Stimulated activated CD8-positive, alpha-beta memory T cell treated with anti-CD3 and anti-CD28 coated beads, Interleukin-15, amount 100 ng/mL, for 4 hours (primary cell): ENCODE results near the gene SWAP70.
"Not testable (repeated sequence)": the region's sequence is repeated elsewhere in the genome, so short reads cannot be mapped to it uniquely, and the experiment has no call there.

ENCODE experiments used
- DNase-seq, 2 donors: peaks; one replicate each; pipeline ENCODE4 v3.0.0-alpha.2; 2020; ENCODE audit warnings: low read depth in 2 of 2

SWAP70 gene

DNA sequence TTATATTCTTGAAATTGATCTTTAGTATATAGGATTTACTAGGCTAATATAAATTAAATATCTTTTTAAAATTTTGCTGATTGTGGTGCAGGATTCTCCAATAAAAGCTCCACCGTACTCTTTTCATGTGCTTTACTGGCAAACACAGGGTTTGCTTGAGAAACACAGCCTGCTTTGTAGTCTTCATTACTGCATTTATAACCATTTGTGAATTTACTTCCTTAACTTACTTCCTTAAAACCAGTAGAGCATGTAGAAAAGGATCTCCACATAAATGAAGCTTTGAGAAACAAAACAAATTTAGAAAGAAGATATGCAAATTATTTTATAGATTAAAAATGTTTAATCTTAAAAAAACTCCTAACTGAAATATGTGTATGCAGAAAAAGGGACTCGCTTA is 28.8 kb downstream of the SWAP70 start:
- DNase-seq: no peak

DNA sequence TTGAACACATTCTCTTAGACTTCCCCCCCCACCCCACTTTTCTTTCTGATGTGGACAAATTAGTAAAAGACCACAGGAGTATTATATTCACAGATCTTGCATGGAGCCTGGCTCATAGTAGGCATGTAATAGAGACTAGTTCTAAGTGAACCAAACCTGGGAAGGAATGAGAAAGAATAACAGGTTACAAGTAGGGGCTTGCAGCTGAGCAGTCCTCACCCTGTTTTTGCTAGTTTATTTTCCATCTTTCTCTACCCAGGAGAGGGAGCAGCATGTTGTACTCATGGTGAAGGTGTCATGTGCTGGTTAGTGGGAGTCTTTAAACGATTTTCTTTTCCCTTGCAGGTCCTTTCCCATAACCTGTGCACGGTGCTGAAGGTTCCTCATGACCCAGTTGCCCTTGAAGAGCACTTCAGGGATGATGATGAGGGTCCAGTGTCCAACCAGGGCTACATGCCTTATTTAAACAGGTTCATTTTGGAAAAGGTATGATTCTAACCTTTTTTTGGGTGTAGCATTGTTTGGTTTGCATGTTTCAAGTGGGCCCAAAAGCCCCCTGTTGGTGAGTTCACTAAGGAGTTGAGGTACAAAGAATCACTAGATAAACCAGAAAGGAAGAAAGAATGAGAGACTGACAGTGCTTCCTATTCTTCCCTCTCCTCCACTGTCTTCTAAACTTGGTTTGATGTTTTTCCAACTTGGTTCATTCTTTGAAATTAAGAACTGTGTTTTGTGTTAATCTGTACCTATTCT is 30.1 kb downstream of the SWAP70 start:
- no peak for DNase-seq

DNA sequence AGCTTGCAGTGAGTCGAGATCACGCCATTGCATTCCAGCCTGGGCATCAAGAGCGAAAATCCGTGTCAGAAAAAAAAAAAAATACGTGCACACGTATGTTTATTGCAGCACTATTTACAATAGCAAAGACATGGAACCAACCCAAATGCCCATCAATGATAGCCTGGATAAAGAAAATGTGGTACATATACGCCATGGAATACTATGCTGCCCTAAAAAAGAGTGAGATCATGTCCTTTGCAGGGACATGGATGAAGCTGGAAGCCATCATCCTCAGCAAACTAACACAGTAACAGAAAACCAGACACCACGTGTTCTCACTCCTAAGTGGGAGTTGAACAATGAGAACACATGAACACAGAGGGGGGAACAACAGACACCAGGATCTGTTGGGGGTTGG is 31.4 kb downstream of the SWAP70 start:
- not testable (repeated sequence) for DNase-seq

DNA sequence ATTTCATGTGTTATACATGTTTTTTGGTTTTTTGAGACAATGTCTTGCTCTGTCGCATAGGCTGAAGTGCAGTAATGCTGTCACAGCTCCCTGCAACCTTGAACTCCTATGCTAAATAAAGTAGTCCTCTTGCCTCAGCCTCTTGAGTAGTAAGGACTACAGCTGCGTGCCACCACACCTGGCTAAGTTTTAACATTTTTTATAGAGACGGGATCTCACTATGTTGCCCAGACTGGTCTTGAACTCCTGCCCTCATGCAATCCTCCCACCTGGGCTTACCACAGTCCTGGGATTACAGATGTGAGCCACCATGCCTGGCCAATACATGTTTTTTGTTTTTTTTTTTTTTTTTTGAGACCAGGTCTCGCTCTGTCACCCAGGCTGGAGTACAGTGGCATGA is 33.9 kb downstream of the SWAP70 start:
- DNase-seq: no peak

DNA sequence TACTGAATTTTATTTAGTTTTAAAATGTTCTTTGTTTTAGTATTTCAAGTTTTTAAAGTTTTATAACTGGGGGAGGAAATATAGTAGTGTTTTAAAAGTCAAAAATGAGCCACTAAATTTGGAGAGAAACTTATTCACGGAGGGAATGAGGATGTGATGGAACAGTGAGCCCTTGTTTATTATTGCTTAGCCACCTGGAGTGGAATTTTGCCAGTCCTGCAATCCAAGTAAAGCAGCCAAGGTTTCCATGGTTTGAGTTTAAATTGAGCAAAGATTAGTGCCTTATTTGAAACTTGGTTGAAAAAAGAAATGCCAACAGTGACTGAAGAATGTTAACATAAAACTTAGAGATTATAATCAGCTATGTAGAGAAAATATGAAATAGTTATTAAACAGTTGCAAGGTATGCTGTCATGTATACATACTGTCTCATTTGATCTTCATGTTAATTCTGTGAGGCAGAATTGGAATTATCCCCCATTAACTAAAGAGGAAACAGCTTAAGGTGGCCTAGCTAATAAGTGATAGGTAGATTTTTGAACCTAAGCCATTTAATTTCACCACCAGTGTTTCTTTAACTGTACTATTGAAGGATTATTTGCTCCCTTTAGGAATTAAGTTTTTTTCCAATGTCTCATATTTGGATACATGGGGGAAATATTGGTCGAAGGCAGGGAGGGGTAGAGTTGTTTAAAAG is 36.4 kb downstream of the SWAP70 start:
- DNase-seq: no peak

DNA sequence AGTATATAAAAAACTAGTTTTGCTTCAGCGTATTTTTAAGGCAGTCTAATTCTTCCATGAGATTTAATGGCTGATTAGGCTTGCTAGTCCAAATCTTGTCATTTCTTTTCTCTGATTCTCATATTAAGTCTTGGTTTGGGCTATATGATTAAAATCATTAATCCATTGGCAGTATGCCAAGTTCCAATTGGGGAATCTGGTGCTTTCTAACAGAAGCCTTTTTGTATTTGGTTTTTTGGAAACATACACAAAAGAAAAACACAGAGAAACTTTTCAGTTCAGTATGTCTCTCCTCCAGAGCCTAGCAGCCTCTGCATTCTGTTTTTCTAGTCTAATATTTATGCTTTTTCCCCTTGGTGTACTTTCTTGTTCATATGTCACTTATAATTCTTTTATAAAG is 37.9 kb downstream of the SWAP70 start:
- no peak for DNase-seq

DNA sequence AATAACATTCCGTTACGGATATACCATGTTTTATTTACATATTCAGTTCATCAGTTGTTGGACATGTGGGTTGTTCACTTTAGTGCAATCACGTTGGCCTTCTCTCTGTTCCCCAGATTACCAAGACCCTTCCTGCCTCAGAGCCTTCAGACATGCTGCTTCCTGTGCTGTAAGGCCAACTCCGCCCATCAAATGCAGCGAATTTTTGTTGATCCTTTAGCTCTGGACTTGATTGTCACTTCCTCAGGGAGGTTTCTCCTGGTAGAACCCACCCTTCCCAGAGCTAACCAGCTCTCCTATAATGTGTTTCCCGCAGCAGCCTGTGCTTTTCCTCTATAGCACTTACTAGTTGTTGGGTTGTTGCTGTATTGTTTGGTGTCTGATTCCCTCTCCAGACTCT is 39.4 kb downstream of the SWAP70 start:
- DNase-seq: no peak

DNA sequence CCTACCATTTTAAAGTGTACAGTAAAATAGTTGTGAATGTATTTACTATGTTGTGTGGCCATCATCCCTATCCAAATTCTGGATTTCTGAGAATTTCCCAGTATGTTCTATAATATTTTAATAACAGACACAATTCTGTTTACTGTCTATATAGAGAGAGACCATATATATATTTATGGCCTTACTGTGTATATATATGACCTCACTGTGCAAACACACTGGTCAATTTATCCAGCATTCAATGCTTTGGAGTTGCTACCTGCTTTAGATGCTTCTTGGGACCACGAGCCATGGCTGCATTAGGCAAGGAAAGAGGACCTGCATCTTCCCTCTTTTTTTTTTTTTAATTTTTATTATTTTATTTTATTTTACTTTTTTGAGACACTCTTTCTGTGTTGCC is 40.2 kb downstream of the SWAP70 start:
- DNase-seq: no peak

DNA sequence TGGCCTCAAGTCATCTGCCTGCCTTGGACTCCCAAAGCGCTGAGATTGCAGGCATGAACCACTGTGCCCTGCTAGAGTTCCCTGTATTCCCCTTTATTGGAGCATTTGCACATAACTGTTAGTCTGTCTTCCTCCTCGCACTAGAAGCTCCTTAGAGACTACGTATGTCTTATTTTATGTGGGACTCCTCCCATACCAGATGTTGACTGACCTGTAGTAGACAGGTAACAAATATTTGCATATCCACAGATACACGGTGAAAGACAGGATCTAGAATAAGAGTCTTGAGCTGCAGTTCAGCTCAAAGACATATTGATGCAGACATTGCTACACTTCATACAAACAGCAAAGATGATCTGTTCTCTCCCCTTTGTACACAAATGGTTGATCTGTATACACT is 40.7 kb downstream of the SWAP70 start:
- DNase-seq: no peak

DNA sequence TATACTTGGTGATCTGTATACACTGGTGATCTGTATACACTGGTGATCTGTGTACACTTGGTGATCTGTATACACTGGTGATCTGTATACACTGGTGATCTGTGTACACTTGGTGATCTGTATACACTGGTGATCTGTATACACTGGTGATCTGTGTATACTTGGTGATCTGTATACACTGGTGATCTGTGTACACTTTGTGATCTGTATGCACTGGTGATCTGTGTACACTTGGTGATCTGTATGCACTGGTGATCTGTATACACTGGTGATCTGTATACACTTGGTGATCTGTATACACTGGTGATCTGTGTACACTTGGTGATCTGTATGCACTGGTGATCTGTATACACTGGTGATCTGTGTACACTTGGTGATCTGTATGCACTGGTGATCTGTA is 41.5 kb downstream of the SWAP70 start:
- not testable (repeated sequence) for DNase-seq

DNA sequence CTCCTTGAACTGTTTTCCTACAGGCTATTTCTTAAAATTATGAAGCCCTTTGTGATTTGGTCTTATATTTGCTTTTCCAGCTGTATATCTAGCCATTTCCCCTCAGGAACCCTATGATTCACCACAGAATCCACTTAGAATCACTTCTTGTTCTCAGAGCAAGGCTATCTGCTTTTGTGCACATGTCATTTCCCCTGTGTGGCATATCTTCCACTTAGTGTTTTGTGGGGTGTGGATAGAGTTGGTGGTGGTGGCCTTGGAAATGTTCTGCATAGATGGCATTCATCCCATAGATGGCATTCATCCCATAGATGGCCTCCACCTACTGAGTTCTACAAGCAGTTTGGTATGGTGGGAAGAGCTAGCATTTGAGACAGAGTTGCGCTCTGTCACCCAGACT is 44.7 kb downstream of the SWAP70 start:
- DNase-seq: no peak

DNA sequence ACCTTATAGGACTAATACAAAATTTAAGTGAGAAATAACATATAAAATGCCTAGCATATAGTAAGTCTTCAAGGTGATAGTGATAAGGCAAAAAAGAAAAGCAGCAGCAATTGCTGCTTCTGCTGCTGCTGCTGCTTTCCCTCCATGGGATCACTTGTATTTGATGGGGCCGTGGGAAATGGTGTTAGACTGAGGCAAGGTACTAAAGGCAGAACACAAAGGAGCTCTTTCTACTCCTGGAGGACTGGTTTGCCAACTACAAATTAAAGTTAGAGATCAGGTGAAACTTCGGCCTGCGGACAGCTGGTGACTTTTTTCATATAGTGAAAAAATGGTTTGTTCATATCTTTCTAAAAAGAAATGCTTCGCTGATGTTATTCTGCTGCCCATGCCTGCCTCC is 46.3 kb downstream of the SWAP70 start:
- no peak for DNase-seq

DNA sequence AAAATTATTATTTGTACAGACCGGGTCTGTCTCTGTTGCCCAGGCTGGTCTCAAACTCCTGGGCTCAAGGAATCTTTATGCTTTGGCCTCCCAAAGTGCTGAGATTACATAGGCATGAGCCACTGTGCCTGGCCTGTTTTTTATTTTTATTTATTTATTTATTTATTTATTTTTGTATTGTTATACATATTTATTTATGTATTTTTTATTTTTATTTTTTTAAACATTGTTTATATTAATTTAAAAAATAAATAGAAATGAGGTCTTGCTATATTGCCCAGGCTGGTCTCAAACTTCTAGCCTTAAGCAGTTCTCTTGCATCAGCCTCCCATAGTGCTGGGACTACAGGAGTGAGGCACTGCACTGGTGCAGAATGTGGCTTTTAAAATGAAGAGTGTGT is 47.0 kb downstream of the SWAP70 start:
- DNase-seq: no peak

DNA sequence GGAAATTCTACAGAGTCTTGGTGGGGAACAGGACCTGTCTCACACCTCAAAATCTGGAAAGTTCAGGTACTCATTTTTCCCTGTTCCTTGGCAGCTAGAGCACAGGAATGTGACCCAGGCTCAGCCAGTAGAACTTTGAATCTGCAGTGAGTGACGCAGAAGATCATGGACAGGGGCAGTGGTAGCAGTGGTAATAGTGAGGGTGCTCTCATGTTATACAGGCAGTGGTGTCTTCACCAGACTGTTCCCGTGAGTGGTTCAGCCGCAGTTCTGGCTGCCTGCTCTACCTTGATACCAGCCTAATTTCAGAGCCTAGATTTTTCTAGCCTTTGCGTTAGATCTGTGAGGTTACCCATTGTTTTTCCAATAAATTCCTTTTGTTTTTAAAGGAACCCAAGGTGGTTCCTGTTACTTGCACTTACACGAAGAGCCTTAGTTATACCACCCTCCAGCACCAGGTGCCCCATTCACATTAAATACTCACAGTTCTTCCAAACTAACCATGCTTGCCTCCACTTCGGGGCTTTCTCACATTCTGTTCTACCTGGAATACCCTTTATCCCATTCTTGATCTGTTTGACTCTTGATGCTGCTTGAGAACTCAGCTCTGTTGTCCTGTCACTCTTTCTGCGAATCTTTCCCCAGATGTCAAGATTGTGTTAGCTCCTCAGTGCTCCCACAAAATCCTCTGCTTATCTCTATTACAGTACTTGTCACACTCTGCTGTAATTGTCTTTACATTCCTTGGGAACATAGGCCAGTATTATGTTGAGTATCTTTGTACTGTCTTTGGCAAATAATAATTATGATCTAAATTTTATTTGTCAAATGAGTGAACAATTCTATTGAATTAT is 47.8 kb downstream of the SWAP70 start:
- DNase-seq: no peak

DNA sequence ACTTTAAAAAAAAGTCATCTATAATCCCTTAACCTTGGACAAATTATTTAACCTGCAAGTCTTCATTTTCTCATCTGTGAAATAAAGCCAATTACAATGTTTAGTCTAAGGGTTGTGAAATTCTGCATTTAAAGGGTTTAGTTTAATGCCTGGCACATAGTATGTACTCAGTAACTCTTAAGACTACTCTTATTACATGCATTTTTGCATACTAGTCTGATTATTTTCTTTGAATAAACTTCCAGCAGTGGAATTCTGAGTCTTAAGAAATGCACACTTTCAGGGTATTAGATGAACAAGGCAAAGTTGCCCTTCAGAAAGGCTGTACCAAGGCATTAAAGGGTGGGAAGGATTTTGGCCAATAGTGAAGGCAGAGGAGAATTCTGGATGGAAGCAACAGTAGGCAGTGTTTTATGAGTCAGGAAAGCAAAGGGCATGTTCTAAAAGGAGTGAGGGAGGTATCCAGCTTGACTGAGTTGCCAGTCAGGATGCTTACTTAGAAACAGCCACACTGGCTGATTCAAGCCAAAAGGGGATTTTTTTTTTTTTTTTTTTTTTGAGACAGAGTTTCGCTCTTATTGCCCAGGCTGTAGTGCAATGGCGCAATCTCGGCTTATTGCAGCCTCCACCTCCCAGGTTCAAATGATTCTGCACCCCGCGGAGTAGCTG is 50.5 kb downstream of the SWAP70 start:
- no peak for DNase-seq

DNA sequence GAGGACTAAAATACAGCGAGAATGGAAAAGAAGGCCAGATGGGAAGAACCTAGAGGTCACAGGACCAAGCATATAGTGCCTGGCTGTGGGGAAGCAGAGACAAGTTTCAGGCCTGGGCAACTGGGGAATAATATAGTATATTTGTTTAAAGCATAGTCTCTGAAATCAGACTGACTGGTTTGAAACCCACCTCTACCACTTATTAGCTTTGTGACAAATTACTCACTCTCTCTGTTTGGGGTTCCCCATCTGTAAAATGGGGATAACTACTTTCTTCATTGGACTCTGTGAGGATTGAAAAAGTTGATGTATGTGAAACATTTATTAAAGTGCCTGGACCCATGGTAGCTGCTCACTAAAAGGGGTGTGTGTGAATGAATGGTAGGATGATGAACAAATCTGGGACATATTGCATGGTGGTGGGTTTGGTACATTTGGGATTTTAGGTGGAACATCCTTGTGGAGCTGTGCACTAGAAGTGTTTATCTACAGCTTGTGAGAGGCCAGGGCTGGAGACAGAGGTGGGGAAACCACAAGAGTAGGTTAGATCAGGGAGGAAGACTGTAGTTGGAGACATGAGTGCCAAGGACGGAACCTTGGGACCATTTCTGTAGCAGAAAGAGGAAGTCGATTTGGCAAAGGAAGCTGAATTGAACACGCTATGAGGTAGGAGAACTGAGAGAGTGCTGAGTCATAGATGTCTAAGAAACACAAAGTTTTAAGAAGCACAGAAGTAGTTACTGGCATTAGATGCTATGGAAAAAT is 52.6 kb downstream of the SWAP70 start:
- no peak for DNase-seq

DNA sequence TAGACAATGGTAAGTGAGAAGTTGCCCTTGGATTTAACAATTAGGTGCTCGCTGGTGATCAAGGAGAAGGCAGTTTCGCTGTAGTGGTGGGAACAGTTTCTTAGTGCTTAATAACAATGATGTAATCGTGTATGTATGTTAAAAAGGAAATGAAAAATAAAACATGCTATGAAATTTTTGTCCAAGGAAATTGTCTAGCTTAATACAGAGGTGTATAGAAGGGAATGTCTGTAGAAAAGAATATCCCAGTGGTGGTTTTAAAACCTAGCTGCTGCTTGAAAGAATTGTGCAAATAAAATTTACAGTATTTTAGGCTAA is 53.1 kb downstream of the SWAP70 start:
- no peak for DNase-seq

DNA sequence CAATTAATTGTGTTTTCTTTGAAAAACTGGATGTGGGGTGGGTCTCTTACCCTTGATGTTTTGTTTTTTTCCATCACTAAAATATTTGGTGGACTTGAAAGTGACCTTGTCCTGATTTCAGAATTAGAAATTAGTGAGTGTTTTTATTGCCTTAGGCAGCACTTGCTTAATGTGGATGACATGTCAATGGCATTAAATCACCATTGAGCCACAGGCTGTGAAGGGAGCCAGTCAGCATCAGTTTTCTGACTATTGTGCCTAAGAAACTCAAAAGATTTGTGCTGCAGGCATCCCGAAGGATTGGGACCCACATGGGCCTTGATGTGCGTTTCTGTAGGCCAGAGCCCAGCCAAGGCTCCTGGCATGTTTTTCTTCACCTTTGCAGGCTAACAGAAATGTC is 53.8 kb downstream of the SWAP70 start:
- no peak for DNase-seq

DNA sequence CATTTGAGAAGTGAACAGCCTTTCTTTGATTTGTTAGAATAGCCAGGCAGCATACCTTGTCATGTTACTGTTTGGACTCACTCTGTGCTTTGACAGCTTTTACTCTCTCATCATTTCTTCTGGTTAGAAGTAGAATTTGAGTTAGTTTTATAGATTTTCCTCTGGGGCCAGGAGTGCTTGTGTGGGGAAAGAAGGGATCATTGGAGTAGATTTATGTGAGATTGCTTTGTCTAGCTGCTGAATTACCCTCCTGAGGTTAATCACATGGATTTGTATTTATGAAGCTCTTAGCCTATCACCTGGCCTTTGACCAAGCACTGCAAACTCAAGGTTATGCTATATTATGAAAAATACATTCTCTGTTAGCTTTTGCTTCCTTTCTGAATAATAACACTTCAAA is 54.3 kb downstream of the SWAP70 start:
- DNase-seq: no peak

DNA sequence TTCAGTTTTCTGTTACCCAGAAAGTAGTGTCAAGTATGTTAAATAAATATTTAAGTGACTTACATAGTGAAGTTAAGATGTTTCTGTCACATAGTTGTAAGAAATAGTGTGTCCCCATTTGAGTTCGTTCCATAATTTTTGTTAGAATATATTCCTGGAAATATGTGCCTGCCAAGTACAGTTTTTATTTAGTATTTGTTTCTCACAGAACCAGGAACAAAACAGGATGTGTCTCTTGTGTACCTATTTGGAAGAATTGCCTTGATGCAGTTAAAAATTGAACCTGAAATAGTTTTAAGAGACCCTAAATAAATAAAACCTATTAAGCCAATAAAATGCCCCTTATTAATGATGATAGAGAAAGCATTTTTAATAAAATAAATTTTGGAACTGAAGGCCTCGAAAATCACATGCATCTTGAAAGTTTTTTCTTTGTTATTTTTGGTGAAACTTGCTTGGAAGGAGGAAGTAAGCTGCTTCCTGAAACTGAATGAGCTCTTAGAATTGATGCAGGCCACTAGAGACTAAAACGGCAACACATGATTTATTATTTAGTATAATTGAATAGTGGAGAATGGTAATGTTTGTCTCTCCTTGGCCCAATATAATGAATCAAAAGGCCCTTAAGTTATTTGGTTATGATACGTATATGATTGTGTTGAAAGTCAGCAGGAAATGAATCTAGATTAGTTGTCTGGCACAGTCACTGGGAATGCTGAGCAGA is 55.9 kb downstream of the SWAP70 start:
- no peak for DNase-seq

DNA sequence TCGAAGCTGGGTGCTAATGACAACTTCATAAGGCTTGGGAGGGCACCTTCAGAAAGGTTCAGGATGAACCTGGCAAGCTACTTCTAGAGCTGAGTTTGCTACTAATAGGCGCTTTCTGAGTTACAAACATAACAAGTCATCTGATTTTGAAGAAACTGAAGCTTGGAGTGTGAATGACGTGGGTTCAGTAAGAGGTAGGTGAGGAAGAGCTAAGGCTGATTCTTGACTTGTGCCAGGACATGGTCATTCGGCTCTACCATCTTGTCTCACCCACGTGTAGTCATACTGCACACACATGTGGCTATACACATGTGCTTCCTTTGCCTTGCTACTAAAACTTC is 56.4 kb downstream of the SWAP70 start:
- no peak for DNase-seq
